K562 (cell line): Measurements from ENCODE around the gene GEMIN7. TPM values are rescaled to one million over a fixed set of nuclear protein-coding genes. Genes with fewer than 3 reads are reported as not detected.

ENCODE experiments used
- ELF2 ChIP-seq: fragments of 250-450 bp; sonication (Bioruptor Pico); IDR thresholded peaks from 2 replicates; pipeline ENCODE4 v1.5.0; 2021; ENCODE audit warnings: mild to moderate bottlenecking
- HDAC3 ChIP-seq: fragments of 450-650 bp; IDR thresholded peaks from 2 replicates; pipeline ENCODE4 v1.6.1; 2018; ENCODE audit warnings: borderline replicate concordance, mild to moderate bottlenecking, moderate library complexity; ENCODE audit not compliant: partially characterized antibody
- KAT8 ChIP-seq: fragments of 450-650 bp; IDR thresholded peaks from 2 replicates; pipeline ENCODE4 v1.6.1; 2016; ENCODE audit warnings: low read depth, mild to moderate bottlenecking
- MTA2 ChIP-seq: fragments of 450-650 bp; IDR thresholded peaks from 2 replicates; pipeline ENCODE4 v1.6.1; 2016; ENCODE audit warnings: low read depth
- PCBP1 ChIP-seq: fragments of 200-400 bp; formaldehyde crosslinking; IDR thresholded peaks from 2 replicates; pipeline ENCODE4 v1.6.1; 2018; ENCODE audit warnings: mild to moderate bottlenecking, low read depth, low read length; ENCODE audit not compliant: poor library complexity, severe bottlenecking
- RBM22 ChIP-seq: fragments of 200-400 bp; formaldehyde crosslinking; IDR thresholded peaks from 2 replicates; pipeline ENCODE4 v1.6.1; 2018; ENCODE audit warnings: low read length, low read depth; ENCODE audit not compliant: poor library complexity, severe bottlenecking
- TCF3 ChIP-seq: sonication (generic); formaldehyde crosslinking; IDR thresholded peaks from 2 replicates; pipeline ENCODE4 v1.4.0; 2020; ENCODE audit warnings: mild to moderate bottlenecking, missing genetic modification reagents
- ZNF232 ChIP-seq: sonication (generic); formaldehyde crosslinking; IDR thresholded peaks from 2 replicates; pipeline ENCODE4 v1.8.0; 2022; ENCODE audit warnings: mild to moderate bottlenecking, missing genetic modification reagents
- ZNF717 ChIP-seq: fragments of 250-450 bp; sonication (Bioruptor Pico); IDR thresholded peaks from 2 replicates; pipeline ENCODE4 v1.5.0; 2021
- polyA plus RNA-seq, 8 experiments: library from polyadenylated mRNA; depleted of rRNA in 4 of 8; stranded (reverse) in 5 of 8; unstranded in 3 of 8; fragments of >200 nt; fragmentation: Nextera tagmentation in 2 of 8; fragmentation: Illumina TruSeq in 1 of 8; extraction: Ambion mirVana in 2 of 8; extraction: Trizol in 1 of 8; gene quantifications; 2 replicates each; pipeline versions ENCODE4 v1.2.1 to v1.2.3, GENCODE V29; 2011 to 2014; ENCODE audit warnings: inconsistent platforms in 1 of 8, missing spikeins in 1 of 8
- total RNA-seq, 7 experiments: library from RNA; depleted of rRNA in 6 of 7; stranded (reverse); fragments of >200 nt in 6 of 7; fragmentation: Illumina TruSeq in 2 of 7; extraction: Trizol in 2 of 7; gene quantifications; 2 replicates each; pipeline versions ENCODE4 v1.2.1 to v1.2.3, GENCODE V29; 2011 to 2021; ENCODE audit warnings: low replicate concordance in 1 of 7
- TF ChIP-seq, protein P1 (sequence below), 2 experiments: fragments of 450-650 bp; IDR thresholded peaks; 2 replicates each; pipeline ENCODE4 v1.6.1; 2018; ENCODE audit warnings: mild to moderate bottlenecking in 2 of 2, low read depth in 1 of 2; ENCODE audit not compliant: partially characterized antibody in 2 of 2
- TF ChIP-seq, protein P2 (sequence below), 2 experiments: fragments of 450-650 bp; IDR thresholded peaks; 2 replicates each; pipeline ENCODE4 v1.6.1; 2016
- TF ChIP-seq, protein P3 (sequence below): fragments of 450-650 bp; formaldehyde crosslinking; IDR thresholded peaks from 2 replicates; pipeline ENCODE4 v1.4.0; 2020; ENCODE audit warnings: mild to moderate bottlenecking, moderate library complexity
- TF ChIP-seq, protein P4 (sequence below): fragments of 450-650 bp; IDR thresholded peaks from 2 replicates; pipeline ENCODE4 v1.6.1; 2016; ENCODE audit warnings: borderline replicate concordance
- TF ChIP-seq, protein P5 (sequence below): fragments of 250-450 bp; sonication (Bioruptor Pico); IDR thresholded peaks from 2 replicates; pipeline ENCODE4 v1.5.0; 2021
- TF ChIP-seq, protein P6 (sequence below): fragments of 200-400 bp; formaldehyde crosslinking; IDR thresholded peaks from 2 replicates; pipeline ENCODE4 v1.6.1; 2017; ENCODE audit warnings: mild to moderate bottlenecking, low read depth, low read length, moderate library complexity

The GEMIN7 gene
- total and polyA plus RNA-seq, 9 of the 15 experiments (the other 6 are each of a cell fraction or from before 2014, with no cell fraction given), result 23.1 to 124 (median 54.9) TPM

DNA sequence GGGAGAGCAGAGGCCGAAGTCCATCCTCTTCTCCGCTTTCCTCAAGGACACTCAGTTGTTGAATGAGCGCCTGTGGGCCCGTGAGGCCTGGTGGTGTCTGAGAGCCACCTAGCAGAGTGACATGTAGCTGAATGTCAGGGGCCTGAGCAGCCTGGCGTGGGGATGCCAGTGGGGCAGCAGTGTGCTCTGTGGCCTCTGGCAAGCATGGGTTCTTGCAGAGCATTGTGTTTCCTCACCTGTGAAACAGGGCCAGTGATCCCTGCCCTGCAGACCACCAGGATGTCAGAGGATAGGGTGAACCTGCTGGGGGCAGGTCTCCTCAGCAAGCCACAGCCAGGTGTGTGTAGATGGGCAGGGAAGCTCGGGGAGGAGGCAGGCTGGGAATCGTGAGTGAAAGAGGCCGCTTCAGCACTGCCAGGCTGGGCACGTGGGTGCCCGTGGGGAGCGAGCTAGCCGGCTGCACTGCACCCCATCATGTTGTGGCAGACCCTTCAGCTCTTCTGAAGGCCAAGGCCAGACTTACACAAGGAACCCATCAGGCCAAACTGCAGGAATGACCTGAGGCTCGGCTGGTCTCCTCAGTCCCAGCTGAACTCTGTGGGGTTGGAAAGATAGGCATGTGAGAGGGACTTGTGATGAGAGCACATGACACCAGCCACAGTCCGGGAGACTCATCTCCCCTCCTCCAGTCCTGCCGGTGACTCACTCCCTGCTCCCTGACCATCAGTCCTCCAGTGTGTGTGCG, 18.9 kb downstream of the GEMIN7 start (continued):
- TF ChIP-seq, protein P1, sequence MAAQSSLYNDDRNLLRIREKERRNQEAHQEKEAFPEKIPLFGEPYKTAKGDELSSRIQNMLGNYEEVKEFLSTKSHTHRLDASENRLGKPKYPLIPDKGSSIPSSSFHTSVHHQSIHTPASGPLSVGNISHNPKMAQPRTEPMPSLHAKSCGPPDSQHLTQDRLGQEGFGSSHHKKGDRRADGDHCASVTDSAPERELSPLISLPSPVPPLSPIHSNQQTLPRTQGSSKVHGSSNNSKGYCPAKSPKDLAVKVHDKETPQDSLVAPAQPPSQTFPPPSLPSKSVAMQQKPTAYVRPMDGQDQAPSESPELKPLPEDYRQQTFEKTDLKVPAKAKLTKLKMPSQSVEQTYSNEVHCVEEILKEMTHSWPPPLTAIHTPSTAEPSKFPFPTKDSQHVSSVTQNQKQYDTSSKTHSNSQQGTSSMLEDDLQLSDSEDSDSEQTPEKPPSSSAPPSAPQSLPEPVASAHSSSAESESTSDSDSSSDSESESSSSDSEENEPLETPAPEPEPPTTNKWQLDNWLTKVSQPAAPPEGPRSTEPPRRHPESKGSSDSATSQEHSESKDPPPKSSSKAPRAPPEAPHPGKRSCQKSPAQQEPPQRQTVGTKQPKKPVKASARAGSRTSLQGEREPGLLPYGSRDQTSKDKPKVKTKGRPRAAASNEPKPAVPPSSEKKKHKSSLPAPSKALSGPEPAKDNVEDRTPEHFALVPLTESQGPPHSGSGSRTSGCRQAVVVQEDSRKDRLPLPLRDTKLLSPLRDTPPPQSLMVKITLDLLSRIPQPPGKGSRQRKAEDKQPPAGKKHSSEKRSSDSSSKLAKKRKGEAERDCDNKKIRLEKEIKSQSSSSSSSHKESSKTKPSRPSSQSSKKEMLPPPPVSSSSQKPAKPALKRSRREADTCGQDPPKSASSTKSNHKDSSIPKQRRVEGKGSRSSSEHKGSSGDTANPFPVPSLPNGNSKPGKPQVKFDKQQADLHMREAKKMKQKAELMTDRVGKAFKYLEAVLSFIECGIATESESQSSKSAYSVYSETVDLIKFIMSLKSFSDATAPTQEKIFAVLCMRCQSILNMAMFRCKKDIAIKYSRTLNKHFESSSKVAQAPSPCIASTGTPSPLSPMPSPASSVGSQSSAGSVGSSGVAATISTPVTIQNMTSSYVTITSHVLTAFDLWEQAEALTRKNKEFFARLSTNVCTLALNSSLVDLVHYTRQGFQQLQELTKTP (IDR thresholded peaks at IDR 0.05; ENCODE audit: low read depth in 1 of 2, partially characterized antibody in 2 of 2), result no peak
- TF ChIP-seq ELF2 (CRISPR knock-in tag), result no peak; the same call in 1 of the 2 replicates
- no peak for TF ChIP-seq PCBP1
- TF ChIP-seq, protein P2, sequence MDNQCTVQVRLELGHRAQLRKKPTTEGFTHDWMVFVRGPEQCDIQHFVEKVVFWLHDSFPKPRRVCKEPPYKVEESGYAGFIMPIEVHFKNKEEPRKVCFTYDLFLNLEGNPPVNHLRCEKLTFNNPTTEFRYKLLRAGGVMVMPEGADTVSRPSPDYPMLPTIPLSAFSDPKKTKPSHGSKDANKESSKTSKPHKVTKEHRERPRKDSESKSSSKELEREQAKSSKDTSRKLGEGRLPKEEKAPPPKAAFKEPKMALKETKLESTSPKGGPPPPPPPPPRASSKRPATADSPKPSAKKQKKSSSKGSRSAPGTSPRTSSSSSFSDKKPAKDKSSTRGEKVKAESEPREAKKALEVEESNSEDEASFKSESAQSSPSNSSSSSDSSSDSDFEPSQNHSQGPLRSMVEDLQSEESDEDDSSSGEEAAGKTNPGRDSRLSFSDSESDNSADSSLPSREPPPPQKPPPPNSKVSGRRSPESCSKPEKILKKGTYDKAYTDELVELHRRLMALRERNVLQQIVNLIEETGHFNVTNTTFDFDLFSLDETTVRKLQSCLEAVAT (IDR thresholded peaks at IDR 0.05), result no peak
- TF ChIP-seq, protein P3, sequence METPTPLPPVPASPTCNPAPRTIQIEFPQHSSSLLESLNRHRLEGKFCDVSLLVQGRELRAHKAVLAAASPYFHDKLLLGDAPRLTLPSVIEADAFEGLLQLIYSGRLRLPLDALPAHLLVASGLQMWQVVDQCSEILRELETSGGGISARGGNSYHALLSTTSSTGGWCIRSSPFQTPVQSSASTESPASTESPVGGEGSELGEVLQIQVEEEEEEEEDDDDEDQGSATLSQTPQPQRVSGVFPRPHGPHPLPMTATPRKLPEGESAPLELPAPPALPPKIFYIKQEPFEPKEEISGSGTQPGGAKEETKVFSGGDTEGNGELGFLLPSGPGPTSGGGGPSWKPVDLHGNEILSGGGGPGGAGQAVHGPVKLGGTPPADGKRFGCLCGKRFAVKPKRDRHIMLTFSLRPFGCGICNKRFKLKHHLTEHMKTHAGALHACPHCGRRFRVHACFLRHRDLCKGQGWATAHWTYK (CRISPR knock-in tag), result 0 out of 2 replicates have a peak, but pooled peaks have one; percentile 18
- TF ChIP-seq, protein P4, sequence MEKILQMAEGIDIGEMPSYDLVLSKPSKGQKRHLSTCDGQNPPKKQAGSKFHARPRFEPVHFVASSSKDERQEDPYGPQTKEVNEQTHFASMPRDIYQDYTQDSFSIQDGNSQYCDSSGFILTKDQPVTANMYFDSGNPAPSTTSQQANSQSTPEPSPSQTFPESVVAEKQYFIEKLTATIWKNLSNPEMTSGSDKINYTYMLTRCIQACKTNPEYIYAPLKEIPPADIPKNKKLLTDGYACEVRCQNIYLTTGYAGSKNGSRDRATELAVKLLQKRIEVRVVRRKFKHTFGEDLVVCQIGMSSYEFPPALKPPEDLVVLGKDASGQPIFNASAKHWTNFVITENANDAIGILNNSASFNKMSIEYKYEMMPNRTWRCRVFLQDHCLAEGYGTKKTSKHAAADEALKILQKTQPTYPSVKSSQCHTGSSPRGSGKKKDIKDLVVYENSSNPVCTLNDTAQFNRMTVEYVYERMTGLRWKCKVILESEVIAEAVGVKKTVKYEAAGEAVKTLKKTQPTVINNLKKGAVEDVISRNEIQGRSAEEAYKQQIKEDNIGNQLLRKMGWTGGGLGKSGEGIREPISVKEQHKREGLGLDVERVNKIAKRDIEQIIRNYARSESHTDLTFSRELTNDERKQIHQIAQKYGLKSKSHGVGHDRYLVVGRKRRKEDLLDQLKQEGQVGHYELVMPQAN, result no peak
- TF ChIP-seq RBM22, result no peak
- TF ChIP-seq HDAC3, result no peak
- TF ChIP-seq, protein P5, sequence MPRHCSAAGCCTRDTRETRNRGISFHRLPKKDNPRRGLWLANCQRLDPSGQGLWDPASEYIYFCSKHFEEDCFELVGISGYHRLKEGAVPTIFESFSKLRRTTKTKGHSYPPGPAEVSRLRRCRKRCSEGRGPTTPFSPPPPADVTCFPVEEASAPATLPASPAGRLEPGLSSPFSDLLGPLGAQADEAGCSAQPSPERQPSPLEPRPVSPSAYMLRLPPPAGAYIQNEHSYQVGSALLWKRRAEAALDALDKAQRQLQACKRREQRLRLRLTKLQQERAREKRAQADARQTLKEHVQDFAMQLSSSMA (CRISPR knock-in tag), result no peak
- no peak for TF ChIP-seq ZNF232
- no peak for TF ChIP-seq MTA2
- TF ChIP-seq TCF3, result 0 out of 2 replicates have a peak, but pooled peaks have one; percentile 12
- TF ChIP-seq, protein P6, sequence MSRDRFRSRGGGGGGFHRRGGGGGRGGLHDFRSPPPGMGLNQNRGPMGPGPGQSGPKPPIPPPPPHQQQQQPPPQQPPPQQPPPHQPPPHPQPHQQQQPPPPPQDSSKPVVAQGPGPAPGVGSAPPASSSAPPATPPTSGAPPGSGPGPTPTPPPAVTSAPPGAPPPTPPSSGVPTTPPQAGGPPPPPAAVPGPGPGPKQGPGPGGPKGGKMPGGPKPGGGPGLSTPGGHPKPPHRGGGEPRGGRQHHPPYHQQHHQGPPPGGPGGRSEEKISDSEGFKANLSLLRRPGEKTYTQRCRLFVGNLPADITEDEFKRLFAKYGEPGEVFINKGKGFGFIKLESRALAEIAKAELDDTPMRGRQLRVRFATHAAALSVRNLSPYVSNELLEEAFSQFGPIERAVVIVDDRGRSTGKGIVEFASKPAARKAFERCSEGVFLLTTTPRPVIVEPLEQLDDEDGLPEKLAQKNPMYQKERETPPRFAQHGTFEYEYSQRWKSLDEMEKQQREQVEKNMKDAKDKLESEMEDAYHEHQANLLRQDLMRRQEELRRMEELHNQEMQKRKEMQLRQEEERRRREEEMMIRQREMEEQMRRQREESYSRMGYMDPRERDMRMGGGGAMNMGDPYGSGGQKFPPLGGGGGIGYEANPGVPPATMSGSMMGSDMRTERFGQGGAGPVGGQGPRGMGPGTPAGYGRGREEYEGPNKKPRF, result no peak
- no peak for TF ChIP-seq ZNF717
- no peak for TF ChIP-seq KAT8
